Ammon's horn (tissue), 1 donor: ENCODE results near the gene ZNF428.
"Not testable (repeated sequence)": the region's sequence is repeated elsewhere in the genome, so short reads cannot be mapped to it uniquely, and the experiment has no call there.

Source experiments
- DNase-seq: peaks from one replicate; pipeline ENCODE4 v3.0.0-alpha.2; 2016; ENCODE audit warnings: low spot score

Gene ZNF428

GRCh38 chr19:43639519-43640423 lies 20.3 kb upstream of the ZNF428 start, which contains the start of gene CADM4:
TSS of gene CADM4 (minus strand) at chr19:43639850. CDS start at chr19:43639790, 60 bp downstream.
- DNase-seq, result peak; percentile 46

GRCh38 chr19:43638995-43639518 lies 19.6 kb upstream of the ZNF428 start:
- DNase-seq, result no peak

GRCh38 chr19:43638214-43638994 lies 19.0 kb upstream of the ZNF428 start:
- no peak for DNase-seq

- peak; percentile 81 for DNase-seq
Observed at GRCh38 chr19:43636121-43636683, 16.8 kb upstream of the ZNF428 start.

GRCh38 chr19:43635561-43635940 lies 16.1 kb upstream of the ZNF428 start:
- not testable (repeated sequence) for DNase-seq

- peak; percentile 86 for DNase-seq
Observed at GRCh38 chr19:43634872-43635560, 15.6 kb upstream of the ZNF428 start.

GRCh38 chr19:43634506-43634871 lies 15.1 kb upstream of the ZNF428 start:
- DNase-seq, result peak; percentile 83

- no peak for DNase-seq
Observed at GRCh38 chr19:43634068-43634467, 14.6 kb upstream of the ZNF428 start.

GRCh38 chr19:43633520-43633919 lies 14.1 kb upstream of the ZNF428 start:
- DNase-seq, result no peak

- no peak for DNase-seq
Observed at GRCh38 chr19:43631491-43631890, 12.1 kb upstream of the ZNF428 start.

GRCh38 chr19:43628646-43629326 lies 9.4 kb upstream of the ZNF428 start:
- no peak for DNase-seq

GRCh38 chr19:43626838-43627237 lies 7.4 kb upstream of the ZNF428 start:
- no peak for DNase-seq

- DNase-seq, result peak; percentile 27
Observed at GRCh38 chr19:43625918-43626579, 6.6 kb upstream of the ZNF428 start.

GRCh38 chr19:43624933-43625332 lies 5.5 kb upstream of the ZNF428 start:
- no peak for DNase-seq

- DNase-seq, result no peak
Observed at GRCh38 chr19:43623889-43624670, 4.7 kb upstream of the ZNF428 start.

GRCh38 chr19:43622956-43623355 lies 3.5 kb upstream of the ZNF428 start:
- no peak for DNase-seq

- no peak for DNase-seq
Observed at GRCh38 chr19:43622070-43622469, 2.6 kb upstream of the ZNF428 start.

GRCh38 chr19:43620061-43621001 lies 902 bp upstream of the ZNF428 start:
- DNase-seq, result no peak

- DNase-seq, result no peak
Observed at GRCh38 chr19:43618921-43619261, 538 bp downstream of the ZNF428 start.
